ENCODE data around the gene COA7.

DNA sequence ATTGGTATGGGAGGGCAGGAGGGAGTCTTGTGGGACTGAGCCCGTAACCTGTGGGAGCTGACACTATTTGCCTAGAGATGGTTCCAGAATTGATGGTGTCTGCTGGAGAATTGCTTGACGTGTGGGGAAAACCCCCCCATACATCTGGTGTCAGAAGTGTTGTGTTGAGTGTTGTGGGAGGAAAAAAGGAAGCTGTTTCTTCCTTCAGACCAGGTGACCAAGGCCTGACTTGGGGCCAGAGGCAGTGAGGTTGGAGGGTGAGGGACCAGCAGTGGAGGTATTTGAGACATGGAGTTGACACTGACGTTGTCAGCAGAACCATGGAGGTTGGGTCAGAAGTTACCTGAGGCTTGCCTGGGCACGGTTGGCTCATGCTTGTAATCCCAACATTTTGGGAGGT, 56.8 kb downstream of the COA7 start:
- TF ChIP-seq, protein P1, sequence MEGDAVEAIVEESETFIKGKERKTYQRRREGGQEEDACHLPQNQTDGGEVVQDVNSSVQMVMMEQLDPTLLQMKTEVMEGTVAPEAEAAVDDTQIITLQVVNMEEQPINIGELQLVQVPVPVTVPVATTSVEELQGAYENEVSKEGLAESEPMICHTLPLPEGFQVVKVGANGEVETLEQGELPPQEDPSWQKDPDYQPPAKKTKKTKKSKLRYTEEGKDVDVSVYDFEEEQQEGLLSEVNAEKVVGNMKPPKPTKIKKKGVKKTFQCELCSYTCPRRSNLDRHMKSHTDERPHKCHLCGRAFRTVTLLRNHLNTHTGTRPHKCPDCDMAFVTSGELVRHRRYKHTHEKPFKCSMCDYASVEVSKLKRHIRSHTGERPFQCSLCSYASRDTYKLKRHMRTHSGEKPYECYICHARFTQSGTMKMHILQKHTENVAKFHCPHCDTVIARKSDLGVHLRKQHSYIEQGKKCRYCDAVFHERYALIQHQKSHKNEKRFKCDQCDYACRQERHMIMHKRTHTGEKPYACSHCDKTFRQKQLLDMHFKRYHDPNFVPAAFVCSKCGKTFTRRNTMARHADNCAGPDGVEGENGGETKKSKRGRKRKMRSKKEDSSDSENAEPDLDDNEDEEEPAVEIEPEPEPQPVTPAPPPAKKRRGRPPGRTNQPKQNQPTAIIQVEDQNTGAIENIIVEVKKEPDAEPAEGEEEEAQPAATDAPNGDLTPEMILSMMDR (IDR thresholded peaks at IDR 0.05) = no peak
- no peak for TF ChIP-seq POLR2A (IDR thresholded peaks at IDR 0.05)
